ENCODE data around the gene TRIOBP. TPM values are rescaled to one million over a fixed set of nuclear protein-coding genes. Genes with fewer than 3 reads are reported as not detected.
A peak's percentile ranks its signal among the peaks of the same experiment; 100 is the strongest.

Gene TRIOBP
- polyA plus RNA-seq, 1 donor (not counting 4 experiments of a cell fraction or from before 2014, with no cell fraction given), result 22.2 TPM

GRCh38 chr22:37774728-37775127 lies 77.9 kb downstream of the TRIOBP start:
- DNase-seq (ENCODE audit: low read depth, low spot score) (no peak), FAIRE-seq (no peak)
- Histone ChIP-seq H3K9me3 (ENCODE audit: control insufficient read depth, low read depth, low read length) (no peaks in the 10 kb centered on the region), H3K36me3 (ENCODE audit: control insufficient read depth in 2 of 2, extremely low read depth in 1 of 2, insufficient read depth in 2 of 2, low read length in 2 of 2) (peaks cover 6 to 27% of the 10 kb centered on the region in 2 experiments), H3K9ac (ENCODE audit: control insufficient read depth, extremely low read depth, insufficient read depth, low read length) (no peak overlapping the region), H3K79me2 (ENCODE audit: control insufficient read depth, insufficient read depth, low read length) (no peaks in the 10 kb centered on the region), H4K20me1 (ENCODE audit: control insufficient read depth, extremely low read depth, insufficient read depth, low read length) (no peaks in the 10 kb centered on the region), H2AFZ (ENCODE audit: control insufficient read depth, low read length) (no peak overlapping the region), H3K27me3 (ENCODE audit: control insufficient read depth, extremely low read depth, insufficient read depth, low read length) (no peaks in the 10 kb centered on the region), H3K9me1 (ENCODE audit: control insufficient read depth, extremely low read depth, insufficient read depth, low read length) (no peaks in the 10 kb centered on the region), H3K4me1 (ENCODE audit: control insufficient read depth, extremely low read depth, insufficient read depth, low read length) (peaks cover 28% of the 10 kb centered on the region), H3K4me2 (ENCODE audit: control insufficient read depth, extremely low read depth, insufficient read depth, low read depth, low read length) (no peak overlapping the region), H3K27ac (ENCODE audit: control insufficient read depth, insufficient read depth, low read length) (no peak overlapping the region), H3K4me3 (ENCODE audit: control insufficient read depth in 2 of 3, extremely low read depth in 1 of 3, insufficient read depth in 2 of 3, low read depth in 1 of 3, low read length in 3 of 3) (no peak overlapping the region)
- dilution Hi-C loops (cut with MboI; ENCODE audit: extremely low pct_ligation_motif_present, low sequenced_read_pairs), result no loop called here
- TF ChIP-seq CTCF (optimal IDR thresholded peaks at IDR 0.05 in 1 of 3, IDR thresholded peaks at IDR 0.05 in 1 of 3, conservative IDR thresholded peaks at IDR 0.05 in 1 of 3; ENCODE audit: extremely low read depth in 1 of 3, insufficient read depth in 2 of 3, low read length in 3 of 3), result no peak
- no peak for TF ChIP-seq EZH2 (IDR thresholded peaks at IDR 0.05; ENCODE audit: low read length)

- DNase-seq (ENCODE audit: low read depth, low spot score) (peak; percentile 74), FAIRE-seq (peak; percentile 96)
- Histone ChIP-seq H4K20me1 (ENCODE audit: control insufficient read depth, extremely low read depth, insufficient read depth, low read length) (no peaks in the 10 kb centered on the region), H3K9me3 (ENCODE audit: control insufficient read depth, low read depth, low read length) (no peaks in the 10 kb centered on the region), H3K9ac (ENCODE audit: control insufficient read depth, extremely low read depth, insufficient read depth, low read length) (peak overlapping the region; percentile 80), H3K4me3 (ENCODE audit: control insufficient read depth in 2 of 3, extremely low read depth in 1 of 3, insufficient read depth in 2 of 3, low read depth in 1 of 3, low read length in 3 of 3) (peak overlapping the region in 1 of 3 experiments; percentile 28), H3K4me2 (ENCODE audit: control insufficient read depth, extremely low read depth, insufficient read depth, low read depth, low read length) (peak overlapping the region; percentile 73), H3K27ac (ENCODE audit: control insufficient read depth, insufficient read depth, low read length) (peak overlapping the region; percentile 97), H3K36me3 (ENCODE audit: control insufficient read depth in 2 of 2, extremely low read depth in 1 of 2, insufficient read depth in 2 of 2, low read length in 2 of 2) (peaks cover 6 to 27% of the 10 kb centered on the region in 2 experiments), H3K4me1 (ENCODE audit: control insufficient read depth, extremely low read depth, insufficient read depth, low read length) (peaks cover 28% of the 10 kb centered on the region), H3K9me1 (ENCODE audit: control insufficient read depth, extremely low read depth, insufficient read depth, low read length) (no peaks in the 10 kb centered on the region), H3K27me3 (ENCODE audit: control insufficient read depth, extremely low read depth, insufficient read depth, low read length) (no peaks in the 10 kb centered on the region), H2AFZ (ENCODE audit: control insufficient read depth, low read length) (no peak overlapping the region), H3K79me2 (ENCODE audit: control insufficient read depth, insufficient read depth, low read length) (no peaks in the 10 kb centered on the region)
- dilution Hi-C loops (cut with MboI; ENCODE audit: extremely low pct_ligation_motif_present, low sequenced_read_pairs), result no loop called here
- no peak for TF ChIP-seq CTCF (optimal IDR thresholded peaks at IDR 0.05 in 1 of 3, IDR thresholded peaks at IDR 0.05 in 1 of 3, conservative IDR thresholded peaks at IDR 0.05 in 1 of 3; ENCODE audit: extremely low read depth in 1 of 3, insufficient read depth in 2 of 3, low read length in 3 of 3)
- no peak for TF ChIP-seq EZH2 (IDR thresholded peaks at IDR 0.05; ENCODE audit: low read length)
These were observed 79.2 kb downstream of the TRIOBP start for GRCh38 chr22:37775785-37776638.
